ENCODE results near the gene IGF2BP3. TPM values are rescaled to one million over a fixed set of nuclear protein-coding genes. Genes with fewer than 3 reads are reported as not detected.

IGF2BP3 gene
- total and polyA plus RNA-seq, 10 of the 15 experiments (the other 5 are each of a cell fraction or from before 2014, with no cell fraction given): 4.6 to 61.2 (median 36.9) TPM

GRCh38 chr7:23443974-23444373 is 26.3 kb downstream of the IGF2BP3 start (continued):
- 0 out of 2 replicates have a peak, but pooled peaks have one; percentile 29 for TF ChIP-seq ZNF592 (IDR thresholded peaks at IDR 0.05)
- no peak for TF ChIP-seq POLR2AphosphoS2 (IDR thresholded peaks at IDR 0.05; ENCODE audit: low read depth, low read length)
- TF ChIP-seq USF2 (IDR thresholded peaks at IDR 0.05; ENCODE audit: borderline replicate concordance, low read depth, low read length): no peak
- TF ChIP-seq USF1 (IDR thresholded peaks at IDR 0.05; ENCODE audit: borderline replicate concordance, extremely low read length, insufficient read depth, low read depth, low read length): no peak
- no peak for TF ChIP-seq ATF3 (IDR thresholded peaks at IDR 0.05; ENCODE audit: borderline replicate concordance, extremely low read depth, low read depth, low read length)
- TF ChIP-seq CEBPB (IDR thresholded peaks at IDR 0.05; ENCODE audit: borderline replicate concordance in 1 of 2, low read depth in 2 of 2, low read length in 2 of 2): peak in 1 of 2 experiments; percentile 75; a peak in 2 of 4 replicates
- TF ChIP-seq SMAD1 (IDR thresholded peaks at IDR 0.05; ENCODE audit: low read depth, partially characterized antibody): no peak
- TF ChIP-seq ZNF384 (IDR thresholded peaks at IDR 0.05; ENCODE audit: borderline replicate concordance, low read depth, low read length): no peak; the same call in 1 of the 2 replicates
- TF ChIP-seq ZBTB33 (IDR thresholded peaks at IDR 0.05): no peak
- TF ChIP-seq NKRF (conservative IDR thresholded peaks at IDR 0.05): no peak
- TF ChIP-seq MLLT1 (IDR thresholded peaks at IDR 0.05): 0 out of 2 replicates have a peak, but pooled peaks have one; percentile 15
- TF ChIP-seq HSF1 (IDR thresholded peaks at IDR 0.05; ENCODE audit: low read depth, low read length): no peak
- TF ChIP-seq CBX5 (IDR thresholded peaks at IDR 0.05; ENCODE audit: low read depth): no peak

Measured in GM12878 (cell line).